CD14-positive monocyte (primary cell): ENCODE data around the gene RXRG. TPM values are rescaled to one million over a fixed set of nuclear protein-coding genes. Genes with fewer than 3 reads are reported as not detected.

ENCODE experiments used
- DNase-seq, 3 donors: peaks; one replicate each; pipeline ENCODE4 v3.0.0-alpha.2; 2011 to 2022
- H2AFZ ChIP-seq: 2 replicates; pipeline ENCODE4 v1.6.0; 2012; ENCODE audit warnings: mild to moderate bottlenecking, low read depth, low read length, inconsistent platforms; ENCODE audit not compliant: insufficient read depth, poor library complexity, severe bottlenecking
- H3K27ac ChIP-seq, 2 donors: 1 replicate in 1 of 2; 2 replicates in 1 of 2; pipeline ENCODE4 v1.5.1; 2012 to 2013; ENCODE audit warnings: low read length in 2 of 2, control low read depth in 1 of 2, inconsistent platforms in 1 of 2, low read depth in 1 of 2, mild to moderate bottlenecking in 1 of 2
- H3K27me3 ChIP-seq, 2 donors: one replicate each; pipeline versions ENCODE4 v1.6.0 to v1.6.1; 2011 to 2013; ENCODE audit warnings: low read length in 2 of 2; ENCODE audit not compliant: control insufficient read depth in 2 of 2, insufficient read depth in 2 of 2
- H3K36me3 ChIP-seq, 2 donors: replicated peaks in 1 of 2; 1 replicate in 1 of 2; 2 replicates in 1 of 2; pipeline versions ENCODE4 v1.5.1 to v1.6.1; 2012 to 2013; ENCODE audit warnings: low read length in 2 of 2, control low read depth in 1 of 2, inconsistent platforms in 1 of 2, mild to moderate bottlenecking in 1 of 2; ENCODE audit not compliant: insufficient read depth in 2 of 2, control insufficient read depth in 1 of 2
- H3K4me1 ChIP-seq, 2 donors: 1 replicate in 1 of 2; 2 replicates in 1 of 2; pipeline versions ENCODE4 v1.5.1 to v1.6.1; 2012 to 2013; ENCODE audit warnings: low read length in 2 of 2, control low read depth in 1 of 2, inconsistent platforms in 1 of 2, mild to moderate bottlenecking in 1 of 2, moderate library complexity in 1 of 2; ENCODE audit not compliant: insufficient read depth in 2 of 2, control insufficient read depth in 1 of 2
- H3K4me2 ChIP-seq: replicated peaks from 2 replicates; pipeline ENCODE3; 2012; ENCODE audit warnings: low read length, moderate library complexity, mild to moderate bottlenecking; ENCODE audit not compliant: poor library complexity, severe bottlenecking; ENCODE audit errors: extremely low read depth
- H3K4me3 ChIP-seq, 3 experiments: fragments of 200-600 bp in 1 of 3; sonication (generic) in 1 of 3; replicated peaks in 1 of 3; 1 replicate in 2 of 3; 2 replicates in 1 of 3; pipeline ENCODE4 v1.5.1; 2011 to 2013; ENCODE audit warnings: low read length in 3 of 3, mild to moderate bottlenecking in 3 of 3, control low read depth in 2 of 3, low read depth in 2 of 3, inconsistent platforms in 1 of 3, moderate library complexity in 1 of 3
- H3K79me2 ChIP-seq: 2 replicates; pipeline ENCODE4 v1.6.0; 2012; ENCODE audit warnings: mild to moderate bottlenecking, control low read depth, inconsistent platforms, low read length, moderate library complexity; ENCODE audit not compliant: insufficient read depth
- H3K9ac ChIP-seq: 2 replicates; pipeline ENCODE4 v1.6.0; 2017; ENCODE audit warnings: low read length, mild to moderate bottlenecking; ENCODE audit not compliant: insufficient read depth, poor library complexity, severe bottlenecking
- H3K9me3 ChIP-seq, 2 donors: replicated peaks in 1 of 2; 1 replicate in 1 of 2; 2 replicates in 1 of 2; pipeline versions ENCODE4 v1.5.1 to v1.6.1; 2012 to 2013; ENCODE audit warnings: low read length in 2 of 2, control low read depth in 1 of 2; ENCODE audit not compliant: control insufficient read depth in 1 of 2, insufficient read depth in 1 of 2
- H4K20me1 ChIP-seq: 2 replicates; pipeline ENCODE4 v1.6.0; 2012; ENCODE audit warnings: mild to moderate bottlenecking, low read length, control low read depth, moderate library complexity; ENCODE audit not compliant: insufficient read depth
- H3K27ac Mint-ChIP-seq, 7 donors: one replicate each; pipeline ENCODE4 v1.8.0; 2020; ENCODE audit warnings: mild to moderate bottlenecking in 7 of 7, mixed read lengths in 7 of 7, moderate library complexity in 6 of 7, inconsistent platforms in 2 of 7
- H3K27me3 Mint-ChIP-seq, 3 donors: one replicate each; pipeline ENCODE4 v1.8.0; 2021 to 2022; ENCODE audit warnings: low read depth in 3 of 3, mild to moderate bottlenecking in 3 of 3, mixed read lengths in 3 of 3, moderate library complexity in 3 of 3, inconsistent platforms in 1 of 3
- H3K36me3 Mint-ChIP-seq, 2 donors: one replicate each; pipeline ENCODE4 v1.8.0; 2020; ENCODE audit warnings: mixed read lengths in 2 of 2, inconsistent platforms in 1 of 2, mild to moderate bottlenecking in 1 of 2
- H3K4me1 Mint-ChIP-seq: one replicate; pipeline ENCODE4 v1.8.0; 2020; ENCODE audit warnings: mild to moderate bottlenecking, mixed read lengths
- H3K4me3 Mint-ChIP-seq, 2 donors: one replicate each; pipeline ENCODE4 v1.8.0; 2020; ENCODE audit warnings: mild to moderate bottlenecking in 2 of 2, mixed read lengths in 2 of 2, moderate library complexity in 1 of 2
- H3K9me3 Mint-ChIP-seq, 7 donors: one replicate each; pipeline ENCODE4 v1.8.0; 2020 to 2022; ENCODE audit warnings: mixed read lengths in 7 of 7, mild to moderate bottlenecking in 6 of 7, moderate library complexity in 6 of 7, inconsistent platforms in 2 of 7
- WGBS: methylation state at CpG from one replicate; pipeline ENCODE4 v1.1.5; 2013; ENCODE audit warnings: missing lambda C conversion rate; ENCODE audit not compliant: insufficient coverage; 5-methylcytosine and 5-hydroxymethylcytosine counted together
- intact Hi-C, 2 donors: fragments of 100-400 bp; cut with micrococcal nuclease; formaldehyde crosslinking; loops; one replicate each; pipeline versions ENCODE4 v1.15.0 to v1.15.1; 2023
- polyA plus RNA-seq, 3 donors: library from polyadenylated mRNA; depleted of rRNA in 1 of 3; unstranded in 2 of 3; stranded (reverse) in 1 of 3; fragments of 300-500 nt in 2 of 3; fragments of >200 nt in 1 of 3; fragmentation: Illumina TruSeq in 2 of 3; gene quantifications; 1 replicate in 2 of 3; 2 replicates in 1 of 3; pipeline ENCODE4 v1.2.3, GENCODE V29; 2012 to 2021
- TF ChIP-seq, protein P1 (sequence below): fragments of 200-600 bp; IDR thresholded peaks from one replicate; pipeline ENCODE4 v1.8.0; 2022; ENCODE audit warnings: antibody characterized with exemption, mild to moderate bottlenecking

Gene RXRG
- polyA plus RNA-seq, 3 donors = not detected

DNA sequence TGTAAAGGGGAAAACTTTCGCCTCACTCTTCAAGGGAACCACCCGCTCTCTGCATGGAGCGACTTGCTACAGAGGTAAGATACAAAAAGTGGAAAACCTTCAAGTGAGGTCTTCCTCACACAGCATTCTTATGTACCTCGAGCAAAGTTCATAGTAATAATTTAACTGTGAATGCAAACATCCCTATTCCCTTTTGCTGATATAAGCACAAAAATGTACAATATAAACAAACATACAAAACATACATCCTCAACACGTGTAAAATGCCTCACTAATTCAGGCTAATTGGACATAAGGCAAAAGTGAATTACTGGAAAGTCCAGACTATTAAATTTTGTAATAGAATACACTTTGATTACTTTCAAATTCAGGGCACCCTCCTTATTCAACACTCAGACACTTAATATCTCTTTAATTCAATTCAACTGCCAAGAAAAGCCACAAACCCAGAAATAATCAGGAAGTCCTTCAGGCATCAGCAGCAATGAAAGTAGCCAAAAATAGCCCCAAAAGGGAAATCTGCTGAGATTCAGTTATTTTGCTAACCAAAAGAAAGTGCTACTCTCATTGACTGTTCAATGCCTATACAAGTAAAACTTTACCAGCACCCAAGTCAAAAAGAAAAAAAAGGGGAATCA, 73.2 kb downstream of the RXRG start:
- Mint-ChIP-seq H3K4me1 (peaks cover 32% of the 10 kb centered on the region), H3K27ac (peak overlapping the region in 1 of 7 donors; percentile 45), H3K36me3 (peaks cover 0 to 6% of the 10 kb centered on the region in 2 donors), H3K4me3 (peak overlapping the region in 1 of 2 donors; percentile 69), H3K27me3 (peaks cover 68 to 95% (median 92%) of the 10 kb centered on the region in 3 donors), H3K9me3 (peaks cover 0 to 15% (median 4%) of the 10 kb centered on the region in 7 donors)
- Histone ChIP-seq H3K79me2 (no peaks in the 10 kb centered on the region), H4K20me1 (no peaks in the 10 kb centered on the region), H3K27ac (no peak overlapping the region), H3K27me3 (peaks cover 53 to 92% of the 10 kb centered on the region in 2 donors), H3K36me3 (no peaks in the 10 kb centered on the region), H3K4me1 (peaks cover 21 to 22% of the 10 kb centered on the region in 2 donors), H3K4me3 (no peak overlapping the region), H3K9ac (no peak overlapping the region), H2AFZ (no peak overlapping the region), H3K9me3 (no peaks in the 10 kb centered on the region), H3K4me2 (no peak overlapping the region)
- intact Hi-C loops = no loop called here
- 0% methylated on average over 1 of the region's 5 CpGs for WGBS
- DNase-seq = no peak
- TF ChIP-seq, protein P1, sequence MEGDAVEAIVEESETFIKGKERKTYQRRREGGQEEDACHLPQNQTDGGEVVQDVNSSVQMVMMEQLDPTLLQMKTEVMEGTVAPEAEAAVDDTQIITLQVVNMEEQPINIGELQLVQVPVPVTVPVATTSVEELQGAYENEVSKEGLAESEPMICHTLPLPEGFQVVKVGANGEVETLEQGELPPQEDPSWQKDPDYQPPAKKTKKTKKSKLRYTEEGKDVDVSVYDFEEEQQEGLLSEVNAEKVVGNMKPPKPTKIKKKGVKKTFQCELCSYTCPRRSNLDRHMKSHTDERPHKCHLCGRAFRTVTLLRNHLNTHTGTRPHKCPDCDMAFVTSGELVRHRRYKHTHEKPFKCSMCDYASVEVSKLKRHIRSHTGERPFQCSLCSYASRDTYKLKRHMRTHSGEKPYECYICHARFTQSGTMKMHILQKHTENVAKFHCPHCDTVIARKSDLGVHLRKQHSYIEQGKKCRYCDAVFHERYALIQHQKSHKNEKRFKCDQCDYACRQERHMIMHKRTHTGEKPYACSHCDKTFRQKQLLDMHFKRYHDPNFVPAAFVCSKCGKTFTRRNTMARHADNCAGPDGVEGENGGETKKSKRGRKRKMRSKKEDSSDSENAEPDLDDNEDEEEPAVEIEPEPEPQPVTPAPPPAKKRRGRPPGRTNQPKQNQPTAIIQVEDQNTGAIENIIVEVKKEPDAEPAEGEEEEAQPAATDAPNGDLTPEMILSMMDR = no peak

DNA sequence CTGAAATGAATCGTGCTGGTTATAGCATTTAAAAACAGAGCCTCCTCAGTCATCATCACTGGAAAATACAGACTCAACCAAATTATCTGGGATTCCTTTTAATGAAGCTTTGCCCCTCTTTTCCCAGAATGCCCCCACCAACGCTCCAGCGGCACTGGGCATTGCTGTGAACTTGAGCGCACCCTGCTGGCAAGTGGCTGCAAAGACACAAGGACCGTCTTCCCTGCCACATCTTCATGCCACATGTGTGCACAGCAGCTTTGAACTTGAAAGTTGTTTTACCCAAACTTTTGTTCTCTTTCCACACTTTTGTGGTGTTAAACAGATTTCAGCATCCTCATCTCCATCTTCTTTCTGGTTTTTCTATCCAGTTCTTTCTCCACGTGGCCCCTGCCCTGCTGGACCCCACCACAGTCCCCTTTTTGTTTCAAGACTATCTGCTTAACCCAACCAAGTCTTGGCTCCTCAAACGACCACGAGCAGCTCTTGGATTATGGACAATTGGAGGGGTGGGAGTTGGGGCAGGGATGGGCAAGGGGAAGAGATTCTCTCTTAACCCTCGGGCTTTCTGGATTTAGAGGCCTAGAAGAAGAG, 75.6 kb downstream of the RXRG start:
- WGBS = 5% methylated on average over 5 of the region's 9 CpGs
- Mint-ChIP-seq H3K36me3 (no peaks in the 10 kb centered on the region), H3K4me3 (peak overlapping the region in 1 of 2 donors; percentile 57), H3K9me3 (peaks cover 0 to 13% (median 0%) of the 10 kb centered on the region in 7 donors), H3K27me3 (peaks cover 58 to 94% (median 84%) of the 10 kb centered on the region in 3 donors), H3K27ac (no peak overlapping the region), H3K4me1 (peaks cover 21% of the 10 kb centered on the region)
- Histone ChIP-seq H3K4me3 (no peak overlapping the region), H3K27ac (no peak overlapping the region), H3K79me2 (no peaks in the 10 kb centered on the region), H3K27me3 (peaks cover 43 to 84% of the 10 kb centered on the region in 2 donors), H2AFZ (no peak overlapping the region), H3K36me3 (no peaks in the 10 kb centered on the region), H3K4me2 (no peak overlapping the region), H3K4me1 (peaks cover 9 to 11% of the 10 kb centered on the region in 2 donors), H4K20me1 (no peaks in the 10 kb centered on the region), H3K9me3 (no peaks in the 10 kb centered on the region), H3K9ac (no peak overlapping the region)
- TF ChIP-seq, protein P1 = peak; percentile 95
- intact Hi-C loops = no loop called here
- peak; percentile 15 to 47 (median 30) for DNase-seq
